Measurements from ENCODE around the gene PEX6. TPM values are rescaled to one million over a fixed set of nuclear protein-coding genes. Genes with fewer than 3 reads are reported as not detected.

PEX6 gene
- total and polyA plus RNA-seq, 2 of the 13 experiments (the other 11 are each of a cell fraction or from before 2014, with no cell fraction given): 5.1 to 6.7 TPM

- TF ChIP-seq TFDP1 (CRISPR knock-in tag; IDR thresholded peaks at IDR 0.05; ENCODE audit: borderline replicate concordance): peak; percentile 84
- TF ChIP-seq ZNF281 (CRISPR knock-in tag; IDR thresholded peaks at IDR 0.05; ENCODE audit: borderline replicate concordance): peak; percentile 72; the same call in 1 of the 2 replicates
- peak; percentile 17 for TF ChIP-seq MEF2D (CRISPR knock-in tag; IDR thresholded peaks at IDR 0.05)
- no peak for TF ChIP-seq PHB2 (IDR thresholded peaks at IDR 0.05; ENCODE audit: partially characterized antibody)
- no peak for TF ChIP-seq ZNF629 (CRISPR knock-in tag; conservative IDR thresholded peaks at IDR 0.05)
- peak; percentile 54; the same call in 1 of the 2 replicates for TF ChIP-seq FOSL2 (CRISPR knock-in tag; IDR thresholded peaks at IDR 0.05)
- TF ChIP-seq ZNF598 (CRISPR knock-in tag; IDR thresholded peaks at IDR 0.05; ENCODE audit: borderline replicate concordance): no peak
- no peak for TF ChIP-seq ZNF557 (CRISPR knock-in tag; IDR thresholded peaks at IDR 0.05)
- TF ChIP-seq ZIK1 (CRISPR knock-in tag; IDR thresholded peaks at IDR 0.05; ENCODE audit: borderline replicate concordance, low read depth): peak; percentile 54; the same call in 1 of the 2 replicates
- TF ChIP-seq KDM5B (CRISPR knock-in tag; IDR thresholded peaks at IDR 0.05; ENCODE audit: borderline replicate concordance): no peak
- peak; percentile 90 for TF ChIP-seq TFDP2 (CRISPR knock-in tag; IDR thresholded peaks at IDR 0.05)
- TF ChIP-seq ZNF225 (CRISPR knock-in tag; IDR thresholded peaks at IDR 0.05): no peak
- TF ChIP-seq THYN1 (CRISPR knock-in tag; IDR thresholded peaks at IDR 0.05; ENCODE audit: borderline replicate concordance, low read depth): no peak
- TF ChIP-seq SIX4 (CRISPR knock-in tag; IDR thresholded peaks at IDR 0.05): no peak; the same call in 1 of the 2 replicates
- peak; percentile 72 for TF ChIP-seq ETV5 (CRISPR knock-in tag; IDR thresholded peaks at IDR 0.05; ENCODE audit: borderline replicate concordance)
- peak; percentile 36; the same call in 1 of the 2 replicates for TF ChIP-seq SMAD1 (CRISPR knock-in tag; IDR thresholded peaks at IDR 0.05; ENCODE audit: borderline replicate concordance, low read depth)
- no peak for TF ChIP-seq ZNF775 (CRISPR knock-in tag; IDR thresholded peaks at IDR 0.05; ENCODE audit: borderline replicate concordance)
- no peak for TF ChIP-seq SP140L (CRISPR knock-in tag; IDR thresholded peaks at IDR 0.05; ENCODE audit: borderline replicate concordance)
- TF ChIP-seq ZFP36 (IDR thresholded peaks at IDR 0.05; ENCODE audit: borderline replicate concordance, low read depth, low read length, partially characterized antibody): no peak
- no peak; the same call in 1 of the 2 replicates for TF ChIP-seq ZNF749 (CRISPR knock-in tag; IDR thresholded peaks at IDR 0.05; ENCODE audit: borderline replicate concordance)
- TF ChIP-seq THRA (CRISPR knock-in tag; IDR thresholded peaks at IDR 0.05; ENCODE audit: borderline replicate concordance): no peak; the same call in 1 of the 2 replicates
- no peak for TF ChIP-seq CREBL2 (CRISPR knock-in tag; IDR thresholded peaks at IDR 0.05; ENCODE audit: borderline replicate concordance)
- no peak for TF ChIP-seq U2AF1 (optimal IDR thresholded peaks at IDR 0.05; ENCODE audit: low read depth, low read length)
These were observed 35.0 kb upstream of the PEX6 start, which contains the start of the genes KLHDC3 and MEA1 (continued) for GRCh38 chr6:43013843-43014433.

Measured in HepG2 (cell line).